Measurements from ENCODE around the gene ERCC6L.

DNA sequence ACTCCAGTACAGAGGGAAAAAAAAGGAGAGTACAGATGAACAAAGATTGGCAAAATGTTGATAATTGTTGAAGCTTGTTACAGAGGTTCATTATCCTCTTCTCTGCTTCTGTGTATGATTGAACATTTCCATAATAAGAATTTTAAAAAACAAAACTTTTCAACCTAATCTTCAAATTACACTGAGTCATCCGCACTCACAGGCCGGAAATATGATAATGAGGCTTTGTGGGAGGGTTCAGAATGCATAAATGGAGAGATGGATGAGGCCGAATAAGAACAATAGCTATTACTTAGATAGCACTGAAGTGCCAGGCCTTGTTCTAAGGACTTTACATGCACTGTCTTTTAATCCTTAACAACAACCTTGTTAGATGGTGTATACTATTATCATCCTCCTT, 4.6 kb upstream of the ERCC6L start:
- TF ChIP-seq, protein P1, sequence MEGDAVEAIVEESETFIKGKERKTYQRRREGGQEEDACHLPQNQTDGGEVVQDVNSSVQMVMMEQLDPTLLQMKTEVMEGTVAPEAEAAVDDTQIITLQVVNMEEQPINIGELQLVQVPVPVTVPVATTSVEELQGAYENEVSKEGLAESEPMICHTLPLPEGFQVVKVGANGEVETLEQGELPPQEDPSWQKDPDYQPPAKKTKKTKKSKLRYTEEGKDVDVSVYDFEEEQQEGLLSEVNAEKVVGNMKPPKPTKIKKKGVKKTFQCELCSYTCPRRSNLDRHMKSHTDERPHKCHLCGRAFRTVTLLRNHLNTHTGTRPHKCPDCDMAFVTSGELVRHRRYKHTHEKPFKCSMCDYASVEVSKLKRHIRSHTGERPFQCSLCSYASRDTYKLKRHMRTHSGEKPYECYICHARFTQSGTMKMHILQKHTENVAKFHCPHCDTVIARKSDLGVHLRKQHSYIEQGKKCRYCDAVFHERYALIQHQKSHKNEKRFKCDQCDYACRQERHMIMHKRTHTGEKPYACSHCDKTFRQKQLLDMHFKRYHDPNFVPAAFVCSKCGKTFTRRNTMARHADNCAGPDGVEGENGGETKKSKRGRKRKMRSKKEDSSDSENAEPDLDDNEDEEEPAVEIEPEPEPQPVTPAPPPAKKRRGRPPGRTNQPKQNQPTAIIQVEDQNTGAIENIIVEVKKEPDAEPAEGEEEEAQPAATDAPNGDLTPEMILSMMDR (IDR thresholded peaks at IDR 0.05) = no peak
- no peak for TF ChIP-seq POLR2A (IDR thresholded peaks at IDR 0.05)
